B cell (primary cell): Measurements from ENCODE around the gene FAM81B. TPM values are rescaled to one million over a fixed set of nuclear protein-coding genes. Genes with fewer than 3 reads are reported as not detected.

Experiments used
- ATAC-seq: fragments of 200-7000 bp; cut with Tn5 transposase; one replicate; pipeline ENCODE4 v1.10.0; 2021; ENCODE audit warnings: low read depth, mild to moderate bottlenecking, moderate number of reproducible peaks, moderate library complexity
- CTCF ChIA-PET: fragments of 350-600 bp; sonication (Branson Sonifier 250); formaldehyde crosslinking; loops from one replicate; lab custom pipeline; 2021; ENCODE audit warnings: antibody characterized with exemption, inconsistent platforms; lab: Charles Lee
- POLR2A ChIA-PET: fragments of 350-600 bp; sonication (Branson Sonifier 250); formaldehyde crosslinking; loops from one replicate; lab custom pipeline; 2021; ENCODE audit warnings: antibody characterized with exemption; lab: Charles Lee
- DNase-seq: peaks from one replicate; pipeline ENCODE4 v3.0.0; 2013
- H2AFZ ChIP-seq: 2 replicates; pipeline ENCODE4 v1.6.1; 2012; ENCODE audit warnings: mild to moderate bottlenecking, low read depth, low read length; ENCODE audit not compliant: insufficient read depth, poor library complexity, severe bottlenecking
- H3K27ac ChIP-seq, 2 donors: 1 replicate in 1 of 2; 2 replicates in 1 of 2; pipeline ENCODE4 v1.5.1; 2012 to 2013; ENCODE audit warnings: low read length in 2 of 2, mild to moderate bottlenecking in 2 of 2, moderate library complexity in 1 of 2
- H3K27me3 ChIP-seq, 4 experiments: fragments of 200-600 bp in 1 of 4; sonication (generic) in 1 of 4; replicated peaks in 1 of 4; 1 replicate in 2 of 4; 2 replicates in 2 of 4; pipeline versions ENCODE4 v1.6.1 to v1.7.0; 2013 to 2016; ENCODE audit warnings: low read length in 3 of 4, mild to moderate bottlenecking in 2 of 4, mixed read lengths in 1 of 4, moderate library complexity in 1 of 4; ENCODE audit not compliant: insufficient read depth in 4 of 4, control insufficient read depth in 3 of 4; ENCODE audit errors: control extremely low read depth in 1 of 4
- H3K36me3 ChIP-seq, 2 experiments: replicated peaks in 1 of 2; 1 replicate in 1 of 2; 2 replicates in 1 of 2; pipeline versions ENCODE4 v1.6.1 to v1.7.1; 2013; ENCODE audit warnings: low read length in 1 of 2; ENCODE audit not compliant: insufficient read depth in 2 of 2, control insufficient read depth in 1 of 2; ENCODE audit errors: control extremely low read depth in 1 of 2, extremely low read depth in 1 of 2
- H3K4me1 ChIP-seq, 2 donors: fragments of 200-600 bp in 1 of 2; sonication (generic) in 1 of 2; 1 replicate in 1 of 2; 2 replicates in 1 of 2; pipeline versions ENCODE4 v1.5.1 to v1.6.1; 2013 to 2017; ENCODE audit warnings: low read length in 2 of 2; ENCODE audit not compliant: control insufficient read depth in 2 of 2, insufficient read depth in 2 of 2
- H3K4me2 ChIP-seq: replicated peaks from 2 replicates; pipeline ENCODE3; 2012; ENCODE audit warnings: mild to moderate bottlenecking, low read depth, low read length; ENCODE audit not compliant: poor library complexity, severe bottlenecking
- H3K4me3 ChIP-seq, 5 experiments: fragments of 200-600 bp in 1 of 5; sonication (generic) in 1 of 5; 1 replicate in 3 of 5; 2 replicates in 2 of 5; pipeline versions ENCODE4 v1.5.1 to v1.7.0; 2011 to 2016; ENCODE audit warnings: low read length in 4 of 5, mild to moderate bottlenecking in 4 of 5, low read depth in 2 of 5, control low read depth in 1 of 5, moderate library complexity in 1 of 5; ENCODE audit not compliant: insufficient read depth in 1 of 5; ENCODE audit errors: control extremely low read depth in 1 of 5, extremely low read depth in 1 of 5
- H3K79me2 ChIP-seq: fragments of 200-600 bp; sonication (generic); one replicate; pipeline ENCODE4 v1.6.0; 2016; ENCODE audit warnings: low read length; ENCODE audit not compliant: control insufficient read depth, insufficient read depth
- H3K9ac ChIP-seq: fragments of 200-600 bp; sonication (generic); 2 replicates; pipeline ENCODE4 v1.6.1; 2017; ENCODE audit warnings: mild to moderate bottlenecking, low read length, moderate library complexity
- H3K9me3 ChIP-seq, 3 donors: one replicate each; pipeline versions ENCODE4 v1.6.1 to v1.7.1; 2013; ENCODE audit warnings: low read length in 2 of 3; ENCODE audit not compliant: control insufficient read depth in 2 of 3, insufficient read depth in 1 of 3; ENCODE audit errors: control extremely low read depth in 1 of 3
- H4K20me1 ChIP-seq: 2 replicates; pipeline ENCODE4 v1.6.0; 2012; ENCODE audit warnings: mild to moderate bottlenecking, low read length; ENCODE audit not compliant: insufficient read depth, control insufficient read depth, poor library complexity, severe bottlenecking
- H3K27ac Mint-ChIP-seq: one replicate; pipeline ENCODE4 v1.8.0; 2021; ENCODE audit warnings: mixed read lengths
- H3K27me3 Mint-ChIP-seq: one replicate; pipeline ENCODE4 v1.8.0; 2021; ENCODE audit warnings: mixed read lengths
- H3K4me1 Mint-ChIP-seq: one replicate; pipeline ENCODE4 v1.8.0; 2021; ENCODE audit warnings: mixed read lengths
- H3K4me3 Mint-ChIP-seq: one replicate; pipeline ENCODE4 v1.8.0; 2021; ENCODE audit warnings: mixed read lengths
- H3K9me3 Mint-ChIP-seq: one replicate; pipeline ENCODE4 v1.8.0; 2022; ENCODE audit warnings: mixed read lengths; ENCODE audit not compliant: insufficient read depth
- EZH2 ChIP-seq: IDR thresholded peaks from 2 replicates; pipeline ENCODE4 v1.6.1; 2012; ENCODE audit warnings: borderline replicate concordance, low read depth, mild to moderate bottlenecking, moderate library complexity, low read length; ENCODE audit not compliant: insufficient read depth, poor library complexity, severe bottlenecking
- WGBS: methylation state at CpG from one replicate; pipeline ENCODE4 v1.1.5; 2013; ENCODE audit warnings: missing lambda C conversion rate; ENCODE audit not compliant: insufficient coverage; 5-methylcytosine and 5-hydroxymethylcytosine counted together
- intact Hi-C: fragments of 100-400 bp; cut with micrococcal nuclease; formaldehyde crosslinking; loops from one replicate; pipeline ENCODE4 v1.10.0; 2022
- polyA plus RNA-seq: library from polyadenylated mRNA; depleted of rRNA; stranded (reverse); fragments of >200 nt; gene quantifications from 2 replicates; pipeline ENCODE4 v1.2.3, GENCODE V29; 2012
- total RNA-seq, 2 donors: library from RNA; stranded (reverse); fragments of 120-200 nt in 1 of 2; gene quantifications; 1 replicate in 1 of 2; 2 replicates in 1 of 2; pipeline versions ENCODE4 v1.2.3 to v1.2.4, GENCODE V29; 2013 to 2022
- TF ChIP-seq, protein P1 (sequence below): fragments of 200-600 bp; IDR thresholded peaks from one replicate; pipeline ENCODE4 v1.8.0; 2022; ENCODE audit warnings: antibody characterized with exemption, mild to moderate bottlenecking

Gene FAM81B
- total and polyA plus RNA-seq, 2 donors (not counting 1 experiment from before 2014, with no cell fraction given): not detected

DNA sequence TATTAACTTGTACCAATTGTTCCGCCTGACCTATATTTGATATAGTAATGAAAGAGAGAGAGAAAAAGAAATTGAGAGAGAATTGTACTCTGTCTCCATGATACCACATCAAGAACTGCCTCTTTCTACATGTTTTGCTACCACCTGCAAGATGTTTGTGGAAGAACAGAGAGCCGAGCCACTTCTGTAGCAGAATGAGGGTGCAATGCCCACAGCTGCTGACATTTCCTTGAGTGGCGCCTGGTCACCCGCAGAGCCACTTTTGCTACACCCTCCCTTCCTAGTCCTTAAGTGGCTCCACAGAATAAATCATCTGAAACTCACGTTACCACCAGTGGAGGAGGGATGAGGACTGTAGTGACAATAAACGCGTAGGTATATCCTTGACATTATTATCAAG, 17.1 kb upstream of the FAM81B start:
- Histone ChIP-seq H3K27me3 (no peaks in the 10 kb centered on the region), H3K27ac (no peak overlapping the region), H2AFZ (no peak overlapping the region), H3K79me2 (no peaks in the 10 kb centered on the region), H3K36me3 (no peaks in the 10 kb centered on the region), H3K4me3 (no peak overlapping the region), H4K20me1 (no peaks in the 10 kb centered on the region), H3K9me3 (no peaks in the 10 kb centered on the region), H3K4me1 (no peaks in the 10 kb centered on the region), H3K4me2 (no peak overlapping the region), H3K9ac (no peak overlapping the region)
- DNase-seq (no peak), ATAC-seq (no peak)
- H3K9me3 Mint-ChIP-seq: no peaks in the 10 kb centered on the region
- POLR2A ChIA-PET: no interaction called here
- CTCF ChIA-PET: no interaction called here
- no peaks in the 10 kb centered on the region for H3K4me1 Mint-ChIP-seq
- no CpG with 5 or more reads among the region's 7 CpGs for WGBS
- peaks cover 5% of the 10 kb centered on the region for H3K27me3 Mint-ChIP-seq
- no peak overlapping the region for H3K4me3 Mint-ChIP-seq
- intact Hi-C loops: no loop called here
- no peak overlapping the region for H3K27ac Mint-ChIP-seq
- TF ChIP-seq EZH2: no peak
- TF ChIP-seq, protein P1, sequence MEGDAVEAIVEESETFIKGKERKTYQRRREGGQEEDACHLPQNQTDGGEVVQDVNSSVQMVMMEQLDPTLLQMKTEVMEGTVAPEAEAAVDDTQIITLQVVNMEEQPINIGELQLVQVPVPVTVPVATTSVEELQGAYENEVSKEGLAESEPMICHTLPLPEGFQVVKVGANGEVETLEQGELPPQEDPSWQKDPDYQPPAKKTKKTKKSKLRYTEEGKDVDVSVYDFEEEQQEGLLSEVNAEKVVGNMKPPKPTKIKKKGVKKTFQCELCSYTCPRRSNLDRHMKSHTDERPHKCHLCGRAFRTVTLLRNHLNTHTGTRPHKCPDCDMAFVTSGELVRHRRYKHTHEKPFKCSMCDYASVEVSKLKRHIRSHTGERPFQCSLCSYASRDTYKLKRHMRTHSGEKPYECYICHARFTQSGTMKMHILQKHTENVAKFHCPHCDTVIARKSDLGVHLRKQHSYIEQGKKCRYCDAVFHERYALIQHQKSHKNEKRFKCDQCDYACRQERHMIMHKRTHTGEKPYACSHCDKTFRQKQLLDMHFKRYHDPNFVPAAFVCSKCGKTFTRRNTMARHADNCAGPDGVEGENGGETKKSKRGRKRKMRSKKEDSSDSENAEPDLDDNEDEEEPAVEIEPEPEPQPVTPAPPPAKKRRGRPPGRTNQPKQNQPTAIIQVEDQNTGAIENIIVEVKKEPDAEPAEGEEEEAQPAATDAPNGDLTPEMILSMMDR: no peak

GRCh38 chr5:95375591-95375990, 15.6 kb upstream of the FAM81B start:
- Histone ChIP-seq H3K9ac (no peak overlapping the region), H3K36me3 (no peaks in the 10 kb centered on the region), H2AFZ (no peak overlapping the region), H3K4me2 (no peak overlapping the region), H3K4me3 (no peak overlapping the region), H3K4me1 (no peaks in the 10 kb centered on the region), H3K9me3 (no peaks in the 10 kb centered on the region), H3K27me3 (no peaks in the 10 kb centered on the region), H3K27ac (no peak overlapping the region), H3K79me2 (no peaks in the 10 kb centered on the region), H4K20me1 (no peaks in the 10 kb centered on the region)
- WGBS: 84% methylated on average over 2 of the region's 4 CpGs
- ChIA-PET CTCF (no interaction called here), POLR2A (no interaction called here)
- intact Hi-C loops: no loop called here
- peaks cover 6% of the 10 kb centered on the region for H3K4me1 Mint-ChIP-seq
- no peak for TF ChIP-seq EZH2
- TF ChIP-seq, protein P1: no peak
- no peaks in the 10 kb centered on the region for H3K27me3 Mint-ChIP-seq
- no peak overlapping the region for H3K4me3 Mint-ChIP-seq
- H3K9me3 Mint-ChIP-seq: no peaks in the 10 kb centered on the region
- no peak for DNase-seq
- H3K27ac Mint-ChIP-seq: no peak overlapping the region
- ATAC-seq: no peak
